T47D (cell line): ENCODE results near the gene SUCLG2.
"Not testable (repeated sequence)": the region's sequence is repeated elsewhere in the genome, so short reads cannot be mapped to it uniquely, and the experiment has no call there.

Experiments
- DNase-seq, 2 experiments: peaks; one replicate each; pipeline versions ENCODE4 v3.0.0 to v3.0.0-alpha.2; 2011 to 2012; ENCODE audit warnings: low read depth in 1 of 2, low spot score in 1 of 2
- JUND ChIP-seq: IDR thresholded peaks from 2 replicates; pipeline ENCODE4 v1.6.1; 2012; ENCODE audit warnings: low read depth
- in situ Hi-C: cut with HindIII; loops from 2 replicates; pipeline ENCODE4 v1.10.0; 2016; ENCODE audit warnings: low sequenced_read_pairs, low pct_unique_long_range_greater_than_20kb

Gene SUCLG2

GRCh38 chr3:67595424-67595823, 59.0 kb downstream of the SUCLG2 start:
- no peak for DNase-seq
- in situ Hi-C loops = no loop called here
- no peak for TF ChIP-seq JUND

DNA sequence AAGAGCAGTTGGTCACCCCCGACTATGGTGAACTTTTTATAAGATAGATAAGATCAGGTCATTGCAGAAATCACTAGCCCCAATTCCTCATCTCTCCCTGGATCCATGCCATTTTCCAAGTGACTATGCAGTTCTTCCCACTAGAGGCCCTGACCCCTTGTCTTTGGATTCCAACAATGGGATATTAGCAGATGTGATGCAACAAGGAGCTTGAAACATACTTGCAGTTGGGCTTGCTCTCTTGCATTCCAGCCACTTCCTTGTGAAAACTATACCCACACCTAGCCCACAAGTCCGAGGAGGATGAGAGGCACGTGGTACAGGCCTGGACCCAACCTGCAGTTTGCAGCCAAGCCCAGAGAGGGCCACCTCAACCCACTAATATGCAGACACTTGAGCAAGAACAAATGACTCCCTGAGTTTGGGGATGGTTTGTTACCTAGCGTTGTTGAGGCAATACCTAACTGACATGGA, 60.6 kb downstream of the SUCLG2 start:
- no peak for TF ChIP-seq JUND
- in situ Hi-C loops = no loop called here
- peak in 1 of 2 experiments; percentile 5 for DNase-seq

GRCh38 chr3:67592057-67592456, 62.4 kb downstream of the SUCLG2 start:
- DNase-seq = no peak
- in situ Hi-C loops = no loop called here
- TF ChIP-seq JUND = no peak

- in situ Hi-C loops = no loop called here
- no peak for DNase-seq
- TF ChIP-seq JUND = no peak
These were observed 66.6 kb downstream of the SUCLG2 start for GRCh38 chr3:67587811-67588210.

GRCh38 chr3:67587301-67587700, 67.1 kb downstream of the SUCLG2 start:
- no peak for TF ChIP-seq JUND
- no peak for DNase-seq
- in situ Hi-C loops = no loop called here

DNA sequence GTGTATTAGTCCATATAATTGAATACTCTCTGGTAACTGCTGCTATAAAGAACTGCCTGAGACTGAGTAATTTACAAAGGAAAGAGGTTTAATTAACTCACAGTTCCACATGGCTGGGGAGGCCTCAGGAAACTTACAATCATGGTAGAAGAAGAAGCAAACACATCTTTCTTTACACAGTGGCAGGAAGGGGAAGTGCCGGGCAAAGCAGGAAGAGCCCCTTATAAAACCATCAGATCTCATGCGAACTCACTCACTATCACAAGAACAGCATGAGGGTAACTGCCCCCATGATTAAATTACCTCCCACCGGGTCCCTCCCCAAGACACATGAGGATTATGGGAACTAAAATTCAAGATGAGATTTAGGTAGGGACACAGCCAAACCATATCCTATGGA, 69.8 kb downstream of the SUCLG2 start:
- in situ Hi-C loops, DNase-seq: not testable (repeated sequence)

DNA sequence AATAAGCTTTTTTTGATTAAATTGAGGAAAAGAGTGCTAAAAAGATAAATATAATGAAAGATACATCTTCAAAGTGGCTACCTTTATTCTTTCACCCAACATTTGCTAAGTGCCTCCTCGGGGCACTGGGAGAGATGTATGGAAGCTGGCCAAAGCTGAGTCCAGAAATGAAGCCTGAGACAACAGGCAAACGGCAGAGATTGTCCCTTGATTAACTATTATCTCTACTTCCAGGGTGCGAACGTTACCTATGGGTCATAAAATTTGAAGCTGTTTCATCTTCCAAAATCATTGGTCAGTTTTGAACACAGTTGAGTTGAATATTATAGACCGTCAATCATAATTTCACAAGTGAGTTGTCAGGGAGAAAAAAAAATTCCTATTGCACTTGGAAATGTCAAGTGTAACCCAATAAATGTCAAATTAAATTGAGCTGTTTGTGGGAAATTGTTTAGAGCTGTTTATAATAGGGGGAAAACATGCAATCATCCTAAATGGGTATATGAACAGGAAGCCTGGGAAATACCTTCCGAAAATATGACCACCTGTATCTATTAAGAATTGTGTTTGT, 73.9 kb downstream of the SUCLG2 start:
- TF ChIP-seq JUND = no peak
- DNase-seq = no peak
- in situ Hi-C loops = no loop called here

DNA sequence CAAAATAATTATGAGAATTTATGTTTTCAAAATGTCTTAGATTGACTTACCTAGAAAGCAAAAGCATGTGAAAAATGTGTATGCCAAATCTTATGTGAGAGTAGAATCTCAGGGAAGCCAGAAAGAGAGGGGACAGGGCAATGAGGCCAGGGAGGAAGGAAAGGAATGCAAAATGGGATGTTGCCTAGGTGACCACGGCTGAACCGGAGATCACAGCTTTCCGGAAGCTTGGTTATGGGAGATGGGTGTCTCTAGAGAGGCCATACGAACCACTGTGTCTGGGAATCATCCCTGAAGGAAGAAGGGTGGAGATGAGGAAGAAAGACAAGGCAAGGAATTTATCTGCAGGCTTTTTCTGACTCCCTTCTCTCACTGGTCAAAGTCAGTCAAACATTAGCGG, 76.0 kb downstream of the SUCLG2 start:
- no peak for TF ChIP-seq JUND
- in situ Hi-C loops = no loop called here
- no peak for DNase-seq

GRCh38 chr3:67576441-67576840, 78.0 kb downstream of the SUCLG2 start:
- in situ Hi-C loops = no loop called here
- DNase-seq = no peak
- TF ChIP-seq JUND = no peak

- no peak for DNase-seq
- in situ Hi-C loops = no loop called here
- no peak for TF ChIP-seq JUND
These were observed 85.1 kb downstream of the SUCLG2 start for GRCh38 chr3:67569324-67569723.

DNA sequence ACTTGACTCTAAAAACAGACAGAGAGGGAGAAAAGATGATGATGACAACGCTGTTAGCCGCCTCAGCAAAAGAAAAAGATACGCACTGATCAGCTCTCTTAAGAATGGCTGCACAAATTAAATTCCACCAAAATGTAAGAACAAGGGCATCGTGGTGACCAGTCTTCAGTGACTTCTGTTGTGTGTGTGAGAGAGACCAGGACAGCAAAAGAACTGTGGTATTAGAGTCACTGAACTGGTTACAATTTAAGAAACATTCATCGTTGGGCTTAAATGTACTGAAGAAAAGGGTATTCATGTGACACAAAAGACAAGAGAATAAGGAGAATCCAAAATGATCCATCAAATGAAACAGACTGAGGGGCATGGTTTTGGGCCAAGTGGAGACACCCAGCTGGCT, 86.5 kb downstream of the SUCLG2 start:
- no peak for DNase-seq
- no peak for TF ChIP-seq JUND
- in situ Hi-C loops = no loop called here

- no peak for TF ChIP-seq JUND
- no peak for DNase-seq
- in situ Hi-C loops = no loop called here
These were observed 89.4 kb downstream of the SUCLG2 start for GRCh38 chr3:67564973-67565372.

- TF ChIP-seq JUND = no peak
- DNase-seq = no peak
- in situ Hi-C loops = no loop called here
These were observed 90.4 kb downstream of the SUCLG2 start for GRCh38 chr3:67564008-67564407.

GRCh38 chr3:67561667-67562394, 92.6 kb downstream of the SUCLG2 start:
- TF ChIP-seq JUND = no peak
- in situ Hi-C loops = no loop called here
- DNase-seq = peak in 1 of 2 experiments; percentile 22
